ENCODE results near the gene TACO1.
A peak's percentile ranks its signal among the peaks of the same experiment; 100 is the strongest.

TACO1 gene

DNA sequence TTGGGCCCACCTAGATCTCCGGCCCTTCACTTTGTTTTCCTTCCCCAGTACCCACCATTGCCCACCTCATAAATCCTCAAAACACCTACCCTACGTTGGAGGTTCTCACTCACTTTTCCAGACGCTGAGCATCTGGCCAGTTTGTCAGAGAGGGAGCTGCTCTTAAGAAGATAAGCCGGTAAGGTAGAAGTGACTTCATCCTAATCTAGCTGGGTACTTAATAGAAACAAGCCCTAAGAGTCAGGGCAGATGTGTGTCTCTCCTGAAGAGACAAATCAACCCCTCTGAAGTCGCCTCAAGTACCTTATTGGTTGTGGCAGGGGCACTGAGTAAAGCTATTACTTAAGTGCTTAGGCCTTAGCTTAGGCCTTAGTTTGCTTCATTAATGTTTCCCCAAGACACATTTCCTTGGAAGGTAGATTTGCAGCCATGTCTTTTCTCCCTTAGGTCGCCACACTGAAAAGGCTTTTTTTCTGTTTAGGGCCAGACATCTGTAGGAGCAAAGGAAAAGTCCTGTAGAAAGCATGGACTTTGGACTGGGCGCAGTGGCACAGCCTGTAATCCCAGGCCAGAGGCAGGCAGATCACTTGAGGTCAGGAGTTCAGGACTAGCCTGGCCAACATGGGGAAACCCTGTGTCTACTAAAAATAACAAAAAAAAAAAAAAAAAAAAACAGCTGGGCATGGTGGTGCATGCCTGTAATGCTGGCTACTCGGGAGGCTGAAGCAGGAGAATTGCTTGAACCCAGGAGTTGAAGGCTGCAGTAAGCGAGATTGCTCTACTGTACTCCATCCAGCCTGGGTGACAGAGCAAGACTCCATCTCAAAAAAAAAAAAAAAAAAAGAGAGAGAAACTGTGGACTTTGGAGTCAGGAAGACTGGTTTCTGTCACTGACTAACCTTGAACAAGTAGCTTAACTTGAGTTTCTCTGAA is 1.0 kb downstream of the TACO1 start:
- DNase-seq (ENCODE audit: low read depth): peak; percentile 27

GRCh38 chr17:63609816-63610573 is 9.3 kb downstream of the TACO1 start:
- no peak for DNase-seq (ENCODE audit: low read depth)

GRCh38 chr17:63610854-63611253 is 10.2 kb downstream of the TACO1 start:
- DNase-seq (ENCODE audit: low read depth): no peak

DNA sequence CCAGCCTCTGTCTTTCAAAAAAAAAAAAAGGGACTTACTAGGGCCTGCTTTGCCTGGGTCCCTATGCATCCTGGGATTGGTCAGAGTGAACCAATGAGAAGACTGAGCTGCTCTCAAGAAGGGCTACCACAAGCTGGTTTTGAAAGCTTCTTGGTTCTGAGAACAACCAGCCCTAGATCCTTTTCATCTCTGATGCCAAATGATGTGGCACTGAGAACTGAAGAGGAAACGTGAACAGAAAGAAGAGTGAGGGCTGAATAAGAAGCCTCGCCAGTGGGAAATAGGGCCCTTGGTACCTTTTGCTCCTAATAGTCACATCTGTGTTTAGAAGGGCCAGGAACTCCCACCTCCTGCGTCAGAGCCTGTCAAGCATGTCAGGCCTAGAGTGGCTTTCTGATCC is 10.7 kb downstream of the TACO1 start:
- DNase-seq (ENCODE audit: low read depth): no peak

DNA sequence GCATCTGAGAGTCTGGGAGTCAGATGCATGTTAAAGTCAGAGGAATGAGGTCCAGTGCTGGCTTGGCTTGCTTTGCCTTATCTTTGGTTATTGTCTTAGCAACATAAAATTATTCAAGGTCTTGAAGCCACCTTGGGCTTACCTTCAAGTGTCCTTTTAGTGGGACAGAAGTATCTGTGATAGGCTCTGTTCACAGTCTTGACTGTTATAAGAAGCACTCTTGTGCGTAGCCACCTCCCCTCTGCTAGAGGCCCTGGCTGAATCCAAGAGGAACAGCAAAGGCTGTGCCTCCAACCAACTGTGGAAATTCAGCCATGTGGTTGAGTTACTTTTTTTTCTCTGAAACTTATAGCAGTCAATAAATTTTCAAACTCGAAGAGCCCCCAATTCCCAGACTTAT is 13.0 kb downstream of the TACO1 start:
- no peak for DNase-seq (ENCODE audit: low read depth)

GRCh38 chr17:63621229-63621683 is 20.6 kb downstream of the TACO1 start:
- no peak for DNase-seq (ENCODE audit: low read depth)

GRCh38 chr17:63621684-63622573 is 21.2 kb downstream of the TACO1 start, which contains the start of gene MAP3K3:
TSS of gene MAP3K3 (plus strand) at chr17:63622417. CDS start at chr17:63622760, 343 bp downstream.
- peak; percentile 100 for DNase-seq (ENCODE audit: low read depth)

DNA sequence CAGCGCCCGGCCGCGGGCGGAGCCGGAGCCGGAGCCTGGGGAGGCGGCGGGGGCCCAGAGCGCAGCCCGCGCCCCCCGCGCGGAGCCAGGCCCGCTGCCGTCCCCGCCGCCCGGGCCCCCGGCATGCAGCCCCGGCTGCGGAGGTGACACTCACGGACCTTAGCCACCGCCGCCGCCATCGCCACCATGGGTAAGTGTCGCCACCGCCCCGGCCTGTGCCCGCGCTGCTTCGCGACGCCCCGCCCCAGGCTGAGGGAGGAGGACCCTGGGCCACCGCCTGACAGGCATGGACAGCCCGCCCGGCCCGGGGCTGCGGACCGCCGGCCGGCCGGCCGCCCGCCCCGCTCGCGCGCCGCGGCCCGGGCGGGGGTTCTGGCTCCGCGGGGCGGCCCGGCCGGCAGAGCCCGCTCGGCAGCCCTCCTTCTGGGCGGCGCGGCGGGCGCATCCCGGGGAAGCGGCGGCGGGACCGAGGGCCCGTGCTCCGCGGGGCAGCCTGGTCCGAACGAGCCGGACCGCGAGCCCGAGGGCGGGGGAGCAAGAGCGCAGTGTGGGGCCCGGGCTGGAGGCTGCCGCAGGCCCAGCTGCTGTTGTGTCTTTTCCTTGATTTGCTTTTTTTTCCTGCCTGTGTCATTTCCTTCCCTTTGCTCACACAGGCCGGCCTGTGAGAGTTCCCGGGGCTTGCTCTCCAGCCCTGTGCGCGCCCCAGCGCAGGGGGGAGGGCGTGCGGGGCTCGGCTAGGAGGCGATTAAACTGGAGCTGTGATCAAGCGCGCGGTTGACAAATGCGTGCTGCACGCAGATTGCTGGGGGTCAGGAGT is 22.1 kb downstream of the TACO1 start:
- DNase-seq (ENCODE audit: low read depth): peak; percentile 72

DNA sequence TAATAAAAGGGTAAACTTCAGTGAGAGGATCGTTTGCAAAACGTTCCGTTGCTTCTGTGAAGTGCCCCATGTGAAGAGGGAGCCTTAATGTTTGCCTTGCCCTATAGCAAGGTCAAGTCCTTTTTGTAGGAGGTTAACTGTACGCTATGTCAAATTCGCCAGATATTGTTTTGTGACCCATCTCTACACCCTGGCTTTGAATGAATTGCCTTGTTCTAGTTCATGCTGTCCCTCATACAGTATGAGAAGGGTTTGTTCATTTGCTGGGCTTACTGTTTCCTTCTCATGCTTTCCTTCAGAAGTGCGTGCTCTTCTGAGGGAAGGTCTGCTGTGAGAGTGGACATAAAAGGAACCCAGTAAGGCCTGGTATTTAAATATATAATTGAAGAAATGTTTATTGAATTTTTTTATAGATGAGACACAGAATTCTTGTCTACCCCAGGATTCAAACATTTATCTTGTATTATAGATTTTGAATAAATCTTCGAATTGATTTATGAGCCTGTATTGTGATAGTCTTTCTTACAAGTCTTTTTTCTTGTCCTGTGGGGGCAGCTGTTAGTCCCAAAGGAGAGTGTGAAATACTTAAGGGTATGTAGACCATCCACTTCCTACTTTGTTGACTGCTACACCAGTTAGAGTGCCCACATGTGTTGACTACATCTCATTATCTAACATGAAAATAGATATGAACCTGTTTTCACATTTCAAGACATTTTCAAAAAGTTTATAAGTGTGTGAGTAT is 23.3 kb downstream of the TACO1 start:
- DNase-seq (ENCODE audit: low read depth): no peak

- no peak for DNase-seq (ENCODE audit: low read depth)
Measured at GRCh38 chr17:63624531-63624880, 23.8 kb downstream of the TACO1 start.

DNA sequence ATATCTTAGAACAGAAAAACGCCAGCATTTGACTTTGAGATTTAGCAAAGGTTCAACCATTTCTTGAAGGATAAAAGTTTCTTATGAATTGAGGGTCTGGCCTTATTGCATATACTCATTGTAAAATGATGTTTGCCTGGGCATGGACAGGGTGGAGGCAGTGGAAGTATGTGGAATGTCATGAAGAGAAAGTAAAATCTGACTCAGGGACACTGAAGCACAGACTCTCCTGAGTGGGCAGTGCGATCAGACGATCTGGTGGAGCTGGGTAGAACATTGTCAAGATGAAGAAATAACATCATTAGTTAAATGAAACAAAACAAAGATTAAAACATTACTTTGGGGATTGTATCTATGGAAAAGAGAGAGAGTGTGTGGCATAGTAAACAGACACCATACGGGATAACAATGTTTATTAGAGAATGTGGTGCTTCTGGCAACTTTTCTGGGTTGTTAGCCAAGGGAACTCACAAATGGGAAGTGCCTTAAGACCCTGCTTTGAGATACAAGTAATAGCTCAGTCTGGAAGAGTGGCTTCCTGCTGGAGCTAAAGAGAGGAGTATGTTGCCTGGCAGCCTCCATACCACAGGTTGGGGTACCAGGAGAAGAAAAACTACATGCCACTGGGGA is 26.0 kb downstream of the TACO1 start:
- DNase-seq (ENCODE audit: low read depth): peak; percentile 24

DNA sequence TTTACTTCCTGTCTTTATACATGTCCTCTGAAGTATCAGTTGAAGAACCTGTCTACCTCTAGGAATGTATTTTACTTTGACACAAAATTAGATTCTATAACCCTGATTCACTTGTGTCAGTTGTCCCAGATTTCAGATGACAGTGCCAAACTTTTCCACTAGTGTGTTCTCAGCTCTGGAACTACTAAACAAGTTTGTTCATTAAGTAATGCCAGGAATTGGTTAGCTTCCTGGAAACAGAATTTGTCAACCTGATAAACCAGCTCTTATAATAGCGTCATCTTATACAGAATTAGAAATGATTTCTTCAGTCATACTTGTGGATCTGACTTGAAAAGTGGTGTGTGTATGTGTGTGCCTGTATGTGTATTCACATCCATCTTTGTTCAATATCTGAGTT is 28.9 kb downstream of the TACO1 start:
- no peak for DNase-seq (ENCODE audit: low read depth)

DNA sequence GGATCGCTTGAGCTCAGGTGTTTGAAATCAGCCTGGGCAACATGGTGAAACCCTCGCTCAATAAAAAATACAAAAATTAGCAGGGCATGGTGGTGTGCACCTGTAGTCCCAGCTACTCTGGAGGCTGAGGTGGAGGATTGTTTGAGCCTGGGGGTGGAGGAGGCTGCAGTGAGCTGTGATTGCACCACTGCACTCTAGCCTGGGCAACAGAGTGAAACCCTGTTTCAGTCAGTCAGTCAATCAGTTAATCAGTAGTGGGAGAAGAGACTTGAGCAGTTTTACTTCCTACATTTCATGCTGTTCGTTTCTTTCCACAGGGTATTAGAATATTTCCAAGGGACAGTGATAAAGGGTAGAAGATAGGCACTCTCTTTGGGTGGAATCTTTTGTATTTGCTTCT is 30.4 kb downstream of the TACO1 start:
- DNase-seq (ENCODE audit: low read depth): no peak

- no peak for DNase-seq (ENCODE audit: low read depth)
Measured at GRCh38 chr17:63631626-63632025, 30.9 kb downstream of the TACO1 start.

GRCh38 chr17:63633742-63634141 is 33.0 kb downstream of the TACO1 start:
- DNase-seq (ENCODE audit: low read depth): no peak

GRCh38 chr17:63634163-63634562 is 33.5 kb downstream of the TACO1 start:
- peak; percentile 63 for DNase-seq (ENCODE audit: low read depth)

- DNase-seq (ENCODE audit: low read depth): no peak
Measured at GRCh38 chr17:63634816-63635215, 34.1 kb downstream of the TACO1 start.

DNA sequence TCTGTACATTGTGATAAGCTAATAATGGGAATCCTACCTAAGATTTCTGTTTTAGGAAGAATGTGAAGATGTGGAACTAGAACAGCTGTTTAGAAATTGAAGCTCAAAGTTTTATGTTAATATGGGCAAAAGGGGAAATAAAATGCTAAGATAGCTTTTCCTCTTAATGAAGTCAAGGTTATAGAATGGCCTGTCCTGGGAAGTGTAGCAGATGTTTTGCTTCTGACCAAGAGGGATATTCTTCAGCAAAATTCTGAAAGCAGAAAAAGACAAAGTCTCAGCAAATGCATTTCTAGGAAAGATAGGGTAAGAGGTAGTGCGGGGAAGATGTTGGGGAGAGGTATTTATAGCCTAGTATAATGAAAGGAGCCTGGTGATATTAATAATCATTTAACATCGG is 34.6 kb downstream of the TACO1 start:
- DNase-seq (ENCODE audit: low read depth): no peak

- no peak for DNase-seq (ENCODE audit: low read depth)
Measured at GRCh38 chr17:63635787-63636186, 35.1 kb downstream of the TACO1 start.

GRCh38 chr17:63639125-63639524 is 38.4 kb downstream of the TACO1 start:
- DNase-seq (ENCODE audit: low read depth): no peak

Data from iris pigment epithelial cell (primary cell).